Measurements from ENCODE around the gene DUSP28.
"Not testable (repeated sequence)": the region's sequence is repeated elsewhere in the genome, so short reads cannot be mapped to it uniquely, and the experiment has no call there.

GRCh38 chr2:240563231-240563630 is 3.1 kb downstream of the DUSP28 start:
- not testable (repeated sequence) for TF ChIP-seq EZH2 (IDR thresholded peaks at IDR 0.05; ENCODE audit: borderline replicate concordance, insufficient read depth, low read depth, low read length, poor library complexity, severe bottlenecking); CTCF (IDR thresholded peaks at IDR 0.05)

Measured in B cell (primary cell).